NCI-H226 (cell line): ENCODE results near the gene TANGO2.
A peak's percentile ranks its signal among the peaks of the same experiment; 100 is the strongest.

ENCODE experiments used
- DNase-seq: peaks from one replicate; pipeline ENCODE4 v3.0.0-alpha.2; 2015

The TANGO2 gene

DNA sequence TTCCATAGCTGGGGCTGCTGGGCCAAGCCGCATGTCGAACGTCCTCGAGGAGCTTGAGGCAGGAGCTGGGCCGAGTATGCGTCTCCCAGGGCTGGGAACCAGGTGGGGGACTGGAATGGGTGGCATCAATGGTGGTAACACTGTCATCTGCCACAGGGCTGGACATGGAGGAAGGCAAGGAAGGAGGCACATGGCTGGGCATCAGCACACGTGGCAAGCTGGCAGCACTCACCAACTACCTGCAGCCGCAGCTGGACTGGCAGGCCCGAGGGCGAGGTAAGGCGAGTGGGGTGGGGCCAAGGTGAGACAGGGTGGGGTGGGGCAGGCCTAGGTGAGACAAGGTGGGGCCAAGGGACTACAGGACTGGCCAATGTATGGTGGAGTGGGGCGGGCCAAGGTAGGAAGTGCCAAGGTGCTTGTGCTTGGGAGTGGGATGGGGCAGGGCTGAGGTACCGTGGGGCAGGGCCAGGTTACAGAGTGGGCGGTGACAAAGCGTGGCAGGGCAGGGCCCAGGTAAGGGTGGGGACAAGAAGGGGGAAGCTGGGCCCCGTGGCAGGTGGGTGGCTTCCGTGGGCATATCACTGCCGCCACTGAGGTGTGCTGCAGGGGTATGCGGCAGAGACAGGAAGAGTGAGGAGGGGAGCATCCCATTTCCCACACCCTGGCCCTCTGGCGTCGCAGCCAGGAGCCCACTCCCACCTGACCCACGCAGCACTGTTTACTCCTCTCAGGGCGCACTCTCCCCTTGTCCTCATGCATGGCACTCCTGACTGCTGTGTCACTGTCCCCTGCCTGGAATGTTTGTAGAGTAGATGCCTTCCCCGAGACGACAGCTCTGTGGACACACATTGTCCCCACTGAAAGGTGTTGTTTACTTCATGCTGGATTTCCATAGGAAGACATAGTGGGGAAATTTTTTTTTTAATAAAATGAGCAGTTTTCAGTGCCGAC is 31.7 kb downstream of the TANGO2 start:
- no peak for DNase-seq

DNA sequence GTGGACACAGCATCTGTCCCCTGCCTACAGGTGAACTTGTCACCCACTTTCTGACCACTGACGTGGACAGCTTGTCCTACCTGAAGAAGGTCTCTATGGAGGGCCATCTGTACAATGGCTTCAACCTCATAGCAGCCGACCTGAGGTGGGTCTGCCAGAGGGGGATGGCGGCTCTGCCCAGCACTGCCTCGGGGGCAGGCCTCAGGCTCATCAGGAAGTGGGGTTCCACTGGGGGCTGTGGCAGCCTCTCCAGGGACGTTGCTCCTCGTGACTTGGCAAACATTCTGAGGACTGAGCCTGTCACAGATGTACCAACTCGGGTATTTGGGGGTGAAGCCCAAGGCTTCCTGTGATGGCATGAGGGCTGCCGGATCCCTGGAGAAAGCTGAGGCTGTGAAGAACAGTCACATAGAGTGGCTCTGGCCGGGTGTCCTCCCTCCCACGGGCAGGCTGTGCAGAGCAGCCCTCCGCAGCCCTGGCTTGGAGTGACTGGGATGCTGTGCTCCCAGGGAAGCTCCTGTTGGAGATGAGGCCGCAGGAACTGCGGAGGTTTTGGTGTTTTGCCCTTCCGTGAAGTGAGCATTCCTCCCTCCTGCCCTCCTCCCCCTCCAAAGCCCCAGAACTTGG is 32.6 kb downstream of the TANGO2 start:
- no peak for DNase-seq

DNA sequence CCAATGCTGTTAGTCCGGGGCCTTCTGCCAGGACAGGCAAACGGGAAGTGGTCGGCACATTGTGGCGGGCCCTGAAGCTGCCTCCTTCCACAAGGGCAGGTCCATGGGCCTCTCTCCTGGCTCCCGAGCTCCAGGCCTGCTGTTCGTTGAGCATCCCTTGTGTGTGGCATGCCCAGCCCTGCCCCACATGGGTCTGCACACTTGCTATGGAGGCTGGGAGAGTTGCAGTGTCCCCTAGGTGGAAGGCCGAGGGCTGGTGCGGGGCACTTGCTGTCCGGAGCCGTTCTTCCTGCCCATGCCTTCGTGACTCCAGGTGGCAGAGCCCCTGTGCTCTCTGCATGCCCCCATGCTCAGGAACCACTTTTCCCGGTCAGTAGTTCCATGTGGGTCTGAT is 33.1 kb downstream of the TANGO2 start:
- no peak for DNase-seq

DNA sequence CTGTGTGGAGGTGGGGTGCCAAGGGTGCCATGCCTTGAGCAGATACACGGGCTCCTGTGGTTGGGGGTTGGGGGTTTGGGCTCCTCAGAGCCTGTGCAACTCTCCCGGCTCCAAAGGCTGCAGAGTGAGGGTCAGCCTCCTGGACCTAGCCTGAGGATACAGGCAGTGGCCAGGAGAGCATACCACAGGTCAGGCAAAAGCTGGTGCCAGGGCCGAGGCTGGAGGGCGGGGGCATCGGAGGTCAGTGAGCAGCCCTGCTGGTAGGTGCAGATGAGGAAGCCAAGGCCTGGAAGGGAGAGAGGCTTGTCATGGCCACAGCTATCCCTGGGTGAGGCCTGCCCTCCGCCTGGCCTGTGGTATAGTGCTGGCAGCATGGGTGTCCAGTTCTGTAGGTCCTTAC is 33.6 kb downstream of the TANGO2 start:
- no peak for DNase-seq

DNA sequence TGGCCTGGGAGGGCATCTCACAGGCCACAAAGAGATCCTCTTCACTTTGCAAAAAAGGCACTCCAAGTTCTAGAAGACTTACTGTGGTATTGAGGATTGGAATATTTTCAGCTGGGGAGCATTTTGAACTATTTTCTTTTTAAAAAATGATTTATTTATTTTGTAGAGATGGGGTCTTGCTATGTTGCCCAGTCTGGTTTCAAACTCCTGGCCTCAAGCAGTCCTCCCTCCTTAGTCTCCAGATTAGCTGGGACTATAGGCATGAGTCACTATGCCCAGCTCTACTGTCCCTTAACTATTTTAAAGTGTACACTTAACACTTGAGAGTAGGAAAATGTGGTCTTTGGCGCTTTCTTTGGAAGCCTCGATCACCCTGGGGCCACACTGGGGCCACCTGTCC is 34.2 kb downstream of the TANGO2 start:
- DNase-seq, result no peak

DNA sequence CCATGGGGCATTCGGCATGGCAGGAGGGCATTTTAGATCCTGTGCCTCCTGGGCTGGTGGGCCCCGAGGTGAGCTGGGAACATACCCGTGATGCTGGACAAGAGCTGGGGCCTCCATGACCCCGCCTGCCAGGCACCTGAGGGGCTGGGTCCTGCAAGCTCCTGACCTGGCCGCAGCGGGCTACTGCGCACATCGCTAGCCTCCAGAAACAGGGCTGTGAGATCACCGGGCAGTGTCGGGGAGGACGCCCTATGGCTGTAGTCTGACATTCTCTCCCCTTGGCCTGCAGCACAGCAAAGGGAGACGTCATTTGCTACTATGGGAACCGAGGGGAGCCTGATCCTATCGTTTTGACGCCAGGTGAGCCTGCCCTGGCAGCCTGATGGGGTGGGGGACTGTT is 34.7 kb downstream of the TANGO2 start:
- no peak for DNase-seq

DNA sequence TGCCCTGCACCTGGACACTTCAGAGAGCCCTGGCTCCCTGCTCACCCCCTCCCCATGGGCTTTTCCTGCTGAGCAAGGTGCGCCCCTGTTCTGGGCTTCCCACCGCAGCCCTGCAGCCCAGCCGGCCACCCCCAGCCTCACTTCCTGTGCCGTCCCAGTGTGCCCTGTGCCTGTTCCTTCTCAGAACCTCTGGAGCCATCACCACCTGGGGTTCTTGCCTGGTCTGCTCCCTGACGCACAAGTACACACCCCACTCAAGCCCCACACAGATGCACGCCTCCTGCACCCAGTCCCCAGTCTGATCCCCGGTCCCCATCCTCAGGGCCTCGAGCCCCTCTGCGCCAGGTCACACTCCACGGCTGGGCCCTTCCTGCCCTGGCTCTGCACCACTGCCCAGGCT is 35.3 kb downstream of the TANGO2 start:
- no peak for DNase-seq

DNA sequence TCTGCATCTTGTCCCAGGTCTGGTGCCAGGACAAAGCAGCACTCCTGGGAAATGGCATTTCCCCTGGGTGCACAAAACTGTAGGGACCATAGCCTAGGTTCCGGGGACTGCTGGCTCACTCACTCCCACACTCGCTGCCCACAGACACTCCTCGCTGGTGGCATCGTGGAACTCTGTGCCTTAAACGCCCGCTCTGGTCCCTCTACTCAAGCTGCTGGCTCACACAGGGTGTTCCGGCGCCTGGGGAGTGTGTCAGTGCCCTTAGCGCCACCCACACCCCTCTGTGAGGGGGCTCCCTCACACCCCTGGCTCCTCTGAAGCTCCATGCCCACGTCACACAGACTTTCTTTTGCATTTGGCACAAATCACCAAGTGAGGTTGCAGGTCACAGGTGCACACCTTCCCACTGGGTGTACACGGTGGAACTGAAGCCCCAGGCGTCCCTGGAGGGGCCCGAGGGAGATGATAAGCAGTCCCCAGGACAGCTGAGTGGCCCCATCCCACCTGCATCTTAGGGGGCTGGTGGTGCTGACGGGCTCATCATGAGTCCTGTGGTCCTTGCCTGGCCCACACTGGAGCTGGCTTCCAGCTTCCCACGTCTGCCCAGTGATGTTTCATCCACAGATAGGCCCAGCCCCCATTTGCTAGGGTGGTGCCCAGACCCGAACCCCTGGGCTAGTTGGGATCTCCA is 35.9 kb downstream of the TANGO2 start:
- no peak for DNase-seq

DNA sequence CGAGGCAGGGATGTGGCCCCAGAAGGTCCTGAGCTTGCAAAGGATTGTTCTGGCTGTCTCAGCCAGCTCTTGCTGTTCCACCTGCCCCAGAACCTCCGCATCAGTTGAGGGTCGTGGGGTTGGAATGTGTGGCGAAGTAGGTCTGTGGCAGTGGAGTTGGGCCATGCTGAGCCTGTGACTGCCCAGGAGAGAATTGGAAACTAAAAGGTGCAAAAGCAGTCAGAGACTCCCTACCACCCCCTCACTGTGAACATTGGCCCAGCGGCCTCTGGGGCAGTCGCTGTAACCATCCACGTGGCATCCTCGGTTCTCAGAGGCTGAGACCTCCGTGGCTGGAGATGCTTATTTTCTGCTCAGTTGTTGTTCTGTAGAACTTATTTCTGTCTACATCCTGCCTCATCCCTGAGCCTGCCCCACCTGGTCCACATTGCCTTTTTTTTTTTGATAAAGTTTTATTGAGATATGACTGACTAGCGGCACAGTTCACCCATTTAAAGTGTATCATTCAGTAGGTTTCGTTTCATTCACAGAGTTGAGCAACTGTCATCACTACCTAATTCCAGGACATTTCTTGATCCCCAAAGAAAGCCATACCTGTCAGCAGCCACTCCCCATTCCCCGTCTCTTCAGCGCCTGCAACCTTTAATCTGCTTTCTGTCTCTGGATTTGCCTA is 36.8 kb downstream of the TANGO2 start:
- no peak for DNase-seq

DNA sequence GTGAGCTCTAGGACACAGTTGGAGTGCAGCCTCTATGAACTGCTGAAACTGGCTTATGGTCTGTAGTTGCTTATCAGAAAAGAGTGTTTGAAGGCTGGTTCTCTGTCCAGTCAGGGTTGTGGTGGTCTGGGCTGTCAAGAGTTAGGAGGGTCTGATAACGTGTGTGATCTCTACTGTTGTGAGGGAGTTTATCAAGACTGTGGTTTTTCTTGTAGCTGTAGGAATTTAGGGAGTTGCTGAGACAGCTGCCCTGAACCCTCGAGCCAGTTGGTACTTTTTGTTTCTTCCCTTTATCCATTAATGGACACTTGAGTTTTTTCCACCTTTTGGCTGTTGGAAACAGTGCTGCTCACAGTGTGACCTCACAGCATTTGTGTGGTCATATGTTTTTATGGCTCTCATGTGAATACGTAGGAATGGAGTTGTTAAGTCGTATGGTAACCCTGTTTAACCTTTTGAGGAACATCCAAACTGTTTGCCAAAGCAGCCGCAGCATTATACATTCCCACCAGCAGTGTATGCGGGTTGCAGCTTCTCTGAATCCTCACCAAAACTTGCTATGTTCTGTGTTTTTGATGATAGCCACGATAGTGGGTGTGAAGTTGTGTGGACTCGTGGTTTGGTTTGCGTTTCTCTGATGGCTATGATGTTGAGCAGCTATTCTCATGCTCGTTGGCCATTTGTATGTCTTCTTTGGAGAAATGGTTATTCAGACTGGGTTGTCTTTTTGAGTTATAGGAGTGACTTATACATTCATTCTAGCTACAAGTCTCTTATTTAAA is 38.3 kb downstream of the TANGO2 start:
- peak; percentile 66 for DNase-seq

DNA sequence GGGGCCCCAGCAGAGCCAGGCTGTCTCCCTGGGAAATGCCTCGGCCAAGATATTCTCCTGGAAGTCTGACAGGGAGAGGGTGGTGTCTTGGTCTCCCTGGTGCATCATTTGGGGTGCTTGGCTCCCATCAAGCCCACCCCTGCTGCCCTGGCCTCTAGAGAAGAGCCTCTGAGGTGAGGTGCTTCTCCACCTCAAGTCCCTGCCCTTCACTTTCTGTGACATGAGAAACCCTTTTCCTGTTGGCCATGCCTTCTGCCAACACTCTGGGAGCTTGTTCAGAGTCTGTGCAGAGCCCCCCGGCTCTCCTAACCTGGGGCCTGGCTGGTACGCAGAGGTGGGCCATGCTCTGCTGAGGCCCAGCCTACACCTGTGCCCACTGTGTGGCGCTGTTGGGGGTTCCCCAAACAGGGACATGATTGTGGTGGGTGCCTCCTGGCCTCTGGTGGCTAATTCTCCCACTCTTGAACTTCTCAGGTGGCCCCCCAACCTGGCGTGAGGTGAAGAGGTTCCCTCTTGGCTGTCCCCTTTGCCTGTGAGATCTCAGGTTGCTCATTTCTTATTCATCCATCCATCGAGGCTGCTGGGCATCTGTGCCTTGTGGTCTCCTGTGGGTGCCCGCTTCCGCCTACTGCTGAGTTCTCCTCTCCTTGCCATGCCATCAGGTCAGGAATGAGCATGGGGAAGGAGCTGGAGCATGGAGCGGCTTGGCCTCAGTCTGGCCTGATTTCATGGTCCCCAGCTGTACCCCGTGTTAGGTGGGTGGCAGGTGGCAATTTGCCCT is 40.0 kb downstream of the TANGO2 start:
- no peak for DNase-seq

DNA sequence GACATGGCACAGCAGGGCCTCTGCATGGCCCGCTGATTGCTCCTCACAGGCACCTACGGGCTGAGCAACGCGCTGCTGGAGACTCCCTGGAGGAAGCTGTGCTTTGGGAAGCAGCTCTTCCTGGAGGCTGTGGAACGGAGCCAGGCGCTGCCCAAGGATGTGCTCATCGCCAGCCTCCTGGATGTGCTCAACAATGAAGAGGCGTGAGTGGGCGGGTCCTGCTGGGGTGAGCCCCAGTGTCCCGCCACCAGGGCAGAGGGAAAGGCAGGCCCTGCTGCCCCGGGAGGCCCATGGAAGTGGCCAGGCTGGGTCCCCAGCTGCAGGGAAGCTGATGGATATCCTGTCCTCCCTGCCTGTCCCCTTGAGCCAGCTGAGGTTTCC is 40.6 kb downstream of the TANGO2 start:
- DNase-seq, result peak; percentile 82

DNA sequence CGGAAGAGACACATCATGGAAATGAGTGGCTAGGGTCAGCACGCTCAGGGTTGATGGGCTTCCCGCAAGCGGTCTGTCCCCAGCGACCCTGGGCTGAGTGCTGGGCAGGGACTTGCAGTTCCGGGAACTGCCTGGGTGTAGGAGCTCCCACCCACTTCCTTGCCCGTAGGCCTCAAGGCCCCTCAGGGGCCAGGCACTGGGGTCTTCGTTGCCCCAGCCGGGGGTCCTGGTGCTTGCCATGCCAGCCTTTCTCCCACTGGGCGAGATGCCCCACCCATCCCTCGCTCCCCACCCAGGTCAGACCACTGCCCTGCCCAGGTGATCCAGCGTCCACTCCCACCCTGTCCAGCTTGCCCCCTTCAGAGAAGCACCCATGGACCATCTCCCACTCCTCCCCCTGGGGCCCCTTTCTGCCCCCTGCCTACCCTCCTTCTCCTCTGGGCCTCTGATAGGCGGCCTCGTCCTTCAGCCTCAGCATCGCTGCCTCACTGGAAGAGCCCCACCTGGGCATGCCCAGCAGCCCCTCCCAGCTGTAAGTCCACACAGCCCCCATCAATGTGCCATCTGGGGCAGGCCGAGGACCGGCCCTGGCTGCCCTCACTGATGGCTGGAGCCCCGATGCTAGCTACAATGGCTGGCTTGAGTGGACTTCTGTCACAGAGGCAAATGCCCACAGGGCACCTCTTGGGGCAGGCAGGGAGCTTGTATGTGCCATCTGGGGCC is 41.3 kb downstream of the TANGO2 start:
- no peak for DNase-seq

DNA sequence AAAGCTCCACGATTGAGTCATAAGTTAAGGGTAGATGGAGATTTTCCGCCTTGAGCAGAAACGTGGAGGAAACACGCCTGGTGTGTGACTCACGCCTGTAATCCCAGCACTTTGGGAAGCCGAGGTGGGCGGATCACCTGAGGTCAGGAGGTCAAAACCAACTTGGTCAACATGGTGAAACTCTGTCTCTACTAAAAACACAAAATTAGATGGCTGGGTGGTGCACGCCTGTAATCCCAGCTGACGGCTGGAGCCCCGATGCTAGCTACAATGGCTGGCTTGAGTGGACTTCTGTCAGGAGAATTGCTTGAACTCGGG is 41.8 kb downstream of the TANGO2 start:
- peak; percentile 73 for DNase-seq

DNA sequence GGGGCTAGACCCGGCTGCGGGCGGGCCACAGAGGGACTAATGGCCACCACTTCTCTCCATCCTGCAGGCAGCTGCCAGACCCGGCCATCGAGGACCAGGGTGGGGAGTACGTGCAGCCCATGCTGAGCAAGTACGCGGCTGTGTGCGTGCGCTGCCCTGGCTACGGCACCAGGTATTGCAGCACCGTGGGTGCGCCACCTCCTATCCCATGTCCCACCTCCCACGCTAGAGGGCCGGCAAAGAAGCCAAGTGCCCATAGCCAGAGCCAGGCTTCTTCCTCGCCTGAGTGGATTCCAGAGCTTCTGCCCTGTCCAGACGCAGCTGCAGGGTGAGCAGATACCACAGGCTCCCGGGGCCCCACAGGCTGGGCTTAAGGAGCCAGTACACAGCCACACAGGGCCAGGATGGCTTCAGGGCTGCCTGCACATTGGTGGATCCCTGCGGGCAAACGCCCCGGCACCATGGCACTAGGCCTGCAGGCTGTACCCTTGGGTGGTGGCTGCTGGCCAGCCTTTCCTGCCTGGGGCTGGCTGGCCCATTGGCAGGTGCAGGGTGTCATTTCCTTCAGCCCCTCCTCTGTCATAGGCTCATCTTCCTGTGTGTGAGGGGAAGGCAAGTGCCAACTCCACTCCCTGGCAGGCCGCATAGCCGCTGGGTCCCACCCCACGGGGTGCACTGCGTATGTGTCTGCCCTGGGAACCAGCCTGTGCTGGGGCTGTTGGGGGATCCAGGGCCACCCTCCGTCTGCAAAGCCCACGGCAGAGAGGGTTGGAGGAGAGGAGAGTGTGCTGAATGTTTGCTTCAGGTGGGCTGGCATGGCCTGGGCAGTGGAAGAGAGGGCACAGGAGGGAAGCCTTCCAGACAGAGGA is 42.6 kb downstream of the TANGO2 start:
- DNase-seq, result no peak

DNA sequence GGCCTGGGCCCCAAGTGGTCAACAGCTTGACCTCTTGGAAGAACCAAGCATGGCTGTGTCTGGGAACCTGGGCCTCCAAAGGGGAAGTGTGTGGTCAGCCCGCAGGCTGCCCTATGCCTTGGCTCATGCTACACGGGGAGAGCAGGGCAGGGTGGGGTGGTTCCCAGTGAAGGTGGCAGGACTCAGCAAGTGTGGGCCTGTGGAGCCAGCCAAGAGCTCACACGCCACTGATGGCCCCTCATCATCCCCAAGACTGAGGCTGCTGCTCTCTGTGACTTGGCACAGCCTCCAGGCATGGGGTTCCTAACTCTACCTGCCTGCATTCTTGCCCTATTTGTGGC is 43.2 kb downstream of the TANGO2 start:
- no peak for DNase-seq

DNA sequence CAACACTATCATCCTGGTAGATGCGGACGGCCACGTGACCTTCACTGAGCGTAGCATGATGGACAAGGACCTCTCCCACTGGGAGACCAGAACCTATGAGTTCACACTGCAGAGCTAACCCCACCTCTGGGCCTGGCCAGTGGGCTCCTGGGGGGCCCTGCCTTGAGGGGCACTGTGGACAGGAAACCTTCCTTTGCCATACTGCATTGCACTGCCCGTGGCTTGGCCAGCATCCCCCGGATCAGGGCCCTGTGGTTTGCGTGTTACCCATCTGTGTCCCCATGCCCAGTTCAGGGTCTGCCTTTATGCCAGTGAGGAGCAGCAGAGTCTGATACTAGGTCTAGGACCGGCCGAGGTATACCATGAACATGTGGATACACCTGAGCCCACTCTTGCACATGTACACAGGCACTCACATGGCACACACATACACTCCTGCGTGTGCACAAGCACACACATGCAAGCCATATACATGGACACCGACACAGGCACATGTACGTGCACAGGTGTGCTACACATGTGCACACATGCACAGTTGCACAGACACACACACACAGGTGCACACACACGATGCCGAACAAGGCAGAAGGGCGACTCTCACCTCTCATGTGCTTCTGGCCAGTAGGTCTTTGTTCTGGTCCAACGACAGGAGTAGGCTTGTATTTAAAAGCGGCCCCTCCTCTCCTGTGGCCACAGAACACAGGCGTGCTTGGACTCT is 43.8 kb downstream of the TANGO2 start:
- DNase-seq, result no peak

DNA sequence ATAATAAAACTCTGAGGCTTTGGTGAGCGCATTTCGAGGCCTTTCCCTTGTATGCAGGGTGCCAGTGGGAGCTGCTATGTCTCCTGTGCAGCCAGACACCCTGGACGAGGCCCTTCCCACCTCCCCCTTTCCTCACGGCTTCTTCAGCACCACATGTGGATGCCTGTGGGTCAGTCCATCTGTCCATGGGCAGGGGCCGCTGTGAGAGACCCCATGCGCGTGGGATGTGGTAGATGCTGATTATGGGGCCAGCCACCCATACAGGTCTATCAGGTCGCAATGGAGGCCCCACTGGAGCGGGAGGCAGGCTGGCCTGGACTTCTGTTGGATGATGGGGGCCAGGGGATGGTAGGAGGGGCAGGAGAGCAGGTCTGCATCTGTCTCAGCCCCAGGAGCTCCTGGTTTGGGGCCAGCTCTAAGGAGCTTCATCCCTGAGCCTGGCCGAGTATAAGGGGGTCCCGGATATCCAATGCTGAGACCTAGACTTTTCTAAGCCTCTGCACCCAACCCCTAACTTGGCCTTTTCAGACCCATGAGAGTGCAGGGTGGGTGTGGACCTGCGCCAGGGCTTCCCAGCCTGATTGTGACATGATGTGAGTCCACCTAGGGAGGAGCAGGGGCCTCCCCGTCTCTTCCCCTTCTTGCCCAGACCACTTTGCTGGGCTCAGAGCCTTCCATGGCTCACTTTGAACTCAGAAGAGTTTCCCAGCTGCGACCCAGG is 45.1 kb downstream of the TANGO2 start:
- no peak for DNase-seq
